ENCODE results near the gene NOD1. TPM values are rescaled to one million over a fixed set of nuclear protein-coding genes. Genes with fewer than 3 reads are reported as not detected.
"Not testable (repeated sequence)": the region's sequence is repeated elsewhere in the genome, so short reads cannot be mapped to it uniquely, and the experiment has no call there.

NOD1 gene
- total RNA-seq, result 10 to 100 TPM; 12.6 to 12.8 TPM

DNA sequence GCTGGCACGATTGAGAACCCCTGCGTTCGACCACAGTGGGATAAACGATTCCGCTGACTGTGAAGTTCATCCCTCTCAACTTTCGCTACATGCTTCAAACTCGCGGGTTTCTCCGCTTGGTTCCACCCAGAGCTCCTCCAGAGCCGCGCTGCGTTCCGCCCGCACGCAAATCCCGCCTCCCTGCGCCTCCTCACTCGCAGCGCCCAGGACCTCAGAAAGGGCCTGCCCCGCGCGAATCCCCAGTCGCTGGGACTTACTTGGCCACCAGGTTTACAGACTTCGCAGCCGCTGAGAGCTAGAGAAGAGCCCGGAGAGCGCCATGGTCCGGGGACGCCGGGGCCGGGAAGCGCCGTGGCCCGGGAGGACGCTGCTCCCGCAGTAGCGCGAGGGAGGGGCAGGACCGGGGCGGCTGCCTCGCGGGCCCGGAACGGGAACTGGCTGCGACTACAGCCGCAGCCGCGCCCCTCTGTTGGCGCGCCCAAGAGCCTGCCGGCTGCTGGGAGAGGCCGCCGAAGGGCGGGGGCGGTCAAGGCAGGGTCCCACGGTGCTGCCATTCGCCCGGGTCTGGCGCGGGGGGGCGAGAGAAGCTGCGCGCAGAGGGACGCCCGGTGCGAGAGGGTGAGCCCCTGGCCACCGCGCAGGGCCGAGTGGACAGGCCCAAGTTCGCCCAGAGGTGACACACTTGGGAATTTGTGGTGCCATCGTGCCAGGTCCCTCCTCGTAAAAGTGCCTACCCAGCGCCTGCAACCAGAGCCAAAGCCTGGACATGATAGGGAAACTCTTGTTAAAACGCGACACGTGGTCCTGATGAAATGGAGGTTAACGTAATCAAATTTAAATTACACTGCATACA, at the start of gene NOD1:
TSS of gene NOD1 (minus strand) at position 436 of the 853 bp plus-strand sequence. CDS start 21,863 bp downstream, outside the sequence.
- peak within 1 kb of the TSS; percentile 91 for H3K4me3 Mint-ChIP-seq
- DNase-seq, result peak; percentile 83
- H3K9me3 Mint-ChIP-seq, result no peaks in the 10 kb centered on the region
- no peaks in the 10 kb centered on the region for H3K27me3 Mint-ChIP-seq
- H3K36me3 Mint-ChIP-seq, result peaks cover 14% of the 10 kb centered on the region
- peaks cover 46% of the 10 kb centered on the region for H3K4me1 Mint-ChIP-seq
- H3K27ac Mint-ChIP-seq, result peak within 1 kb of the TSS; percentile 90

- H3K36me3 Mint-ChIP-seq, H3K9me3 Mint-ChIP-seq, H3K4me1 Mint-ChIP-seq: not testable (repeated sequence)
These were observed 48.7 kb upstream of the NOD1 start for GRCh38 chr7:30527297-30527696.

DNA sequence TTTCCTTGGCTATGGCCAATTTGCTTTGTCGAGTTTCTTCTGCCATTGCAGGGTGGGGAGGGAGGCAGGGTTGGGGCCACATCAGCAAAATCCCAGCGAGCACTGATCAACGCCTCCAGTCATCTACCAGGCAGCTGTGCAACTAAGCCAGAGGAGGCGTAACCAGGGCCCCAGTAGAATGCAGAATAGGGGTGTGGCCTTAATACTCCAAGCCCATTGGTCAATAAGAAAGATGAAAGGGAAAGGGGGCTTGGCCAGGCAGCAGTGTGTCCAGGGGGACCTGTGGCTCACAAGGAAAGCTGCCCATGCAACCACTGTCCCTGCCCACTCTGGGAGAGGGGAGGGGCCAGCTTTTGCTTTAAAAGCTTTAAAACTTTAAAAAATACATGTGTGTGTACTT, 47.6 kb upstream of the NOD1 start:
- DNase-seq, result no peak
- H3K9me3 Mint-ChIP-seq, result no peaks in the 10 kb centered on the region
- H3K27me3 Mint-ChIP-seq, result no peaks in the 10 kb centered on the region
- H3K36me3 Mint-ChIP-seq, result peaks cover 2% of the 10 kb centered on the region
- no peak overlapping the region for H3K4me3 Mint-ChIP-seq
- no peak overlapping the region for H3K27ac Mint-ChIP-seq
- no peaks in the 10 kb centered on the region for H3K4me1 Mint-ChIP-seq

More at GRCh38 chr7:30527297-30527696, 48.7 kb upstream of the NOD1 start:
- DNase-seq, H3K27me3 Mint-ChIP-seq, H3K4me3 Mint-ChIP-seq, H3K27ac Mint-ChIP-seq: not testable (repeated sequence)

GRCh38 chr7:30525429-30525828, 46.8 kb upstream of the NOD1 start:
- no peak overlapping the region for H3K27ac Mint-ChIP-seq
- peaks cover 2% of the 10 kb centered on the region for H3K4me1 Mint-ChIP-seq
- H3K4me3 Mint-ChIP-seq, result no peak overlapping the region
- DNase-seq, result no peak
- peaks cover 2% of the 10 kb centered on the region for H3K36me3 Mint-ChIP-seq
- no peaks in the 10 kb centered on the region for H3K9me3 Mint-ChIP-seq
- no peaks in the 10 kb centered on the region for H3K27me3 Mint-ChIP-seq

DNA sequence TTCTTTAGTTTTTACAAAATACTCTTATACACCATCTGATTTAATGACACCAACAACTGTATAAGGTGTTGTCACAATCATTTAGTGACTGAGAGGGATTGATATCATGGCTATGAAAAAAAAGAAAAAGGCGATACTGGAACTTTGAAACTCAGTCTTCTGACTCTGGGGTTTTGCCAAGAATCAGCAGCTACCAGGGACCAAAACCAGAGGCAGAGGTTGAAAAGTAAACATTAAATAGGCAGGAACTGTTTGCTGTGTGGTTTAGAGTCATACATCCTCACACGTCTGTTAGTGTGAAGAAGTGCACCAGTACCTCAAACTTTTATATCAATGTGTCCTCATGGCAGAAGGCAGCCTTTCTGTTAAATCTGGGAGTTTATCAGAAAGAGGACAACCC, 46.0 kb upstream of the NOD1 start:
- no peak overlapping the region for H3K4me3 Mint-ChIP-seq
- H3K36me3 Mint-ChIP-seq, result peaks cover 2% of the 10 kb centered on the region
- DNase-seq, result no peak
- no peak overlapping the region for H3K27ac Mint-ChIP-seq
- H3K9me3 Mint-ChIP-seq, result no peaks in the 10 kb centered on the region
- H3K4me1 Mint-ChIP-seq, result peaks cover 2% of the 10 kb centered on the region
- H3K27me3 Mint-ChIP-seq, result no peaks in the 10 kb centered on the region

DNA sequence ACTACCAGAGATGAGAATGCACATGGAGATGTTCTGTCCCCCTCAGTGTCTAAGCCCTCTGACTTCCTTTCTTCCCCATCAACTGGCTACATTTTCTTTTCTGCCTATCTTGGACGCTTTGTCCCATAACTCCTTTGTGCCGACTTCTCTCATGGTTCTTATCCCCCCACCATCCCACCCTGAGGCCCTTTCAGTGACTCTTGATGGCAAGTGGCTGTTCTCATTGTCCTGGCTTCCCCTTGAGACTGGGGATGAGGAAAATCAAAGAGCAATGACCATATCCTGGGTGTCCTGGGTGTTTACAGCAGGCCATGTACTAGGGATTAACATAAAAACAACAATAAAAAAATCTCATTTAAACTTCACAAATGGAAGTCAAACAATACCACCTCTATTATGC, 44.9 kb upstream of the NOD1 start:
- Mint-ChIP-seq H3K4me1 (peaks cover 2% of the 10 kb centered on the region), H3K36me3 (peaks cover 2% of the 10 kb centered on the region), H3K27me3 (no peaks in the 10 kb centered on the region), H3K9me3 (no peaks in the 10 kb centered on the region), H3K4me3 (no peak overlapping the region), H3K27ac (no peak overlapping the region)
- no peak for DNase-seq

DNA sequence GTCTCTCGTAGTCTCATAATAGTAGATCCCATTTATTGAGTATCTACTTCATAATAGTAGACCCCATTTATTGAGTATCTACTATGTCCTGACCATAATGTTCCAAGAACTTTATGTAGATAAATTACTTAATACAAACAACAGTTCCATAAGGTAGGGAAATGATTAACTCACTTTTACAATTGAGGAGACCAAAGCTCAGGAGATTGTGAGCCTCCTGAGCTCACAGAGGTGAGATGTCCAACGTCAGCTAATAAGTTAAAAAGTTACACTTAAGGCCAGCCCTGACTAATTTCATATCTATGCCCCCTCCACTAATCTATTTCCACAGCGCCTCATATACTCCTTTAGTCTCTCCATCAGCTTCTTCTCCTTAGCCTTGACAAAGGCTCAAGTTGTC, 43.6 kb upstream of the NOD1 start:
- peaks cover 2% of the 10 kb centered on the region for H3K36me3 Mint-ChIP-seq
- H3K4me1 Mint-ChIP-seq, result peaks cover 2% of the 10 kb centered on the region

DNA sequence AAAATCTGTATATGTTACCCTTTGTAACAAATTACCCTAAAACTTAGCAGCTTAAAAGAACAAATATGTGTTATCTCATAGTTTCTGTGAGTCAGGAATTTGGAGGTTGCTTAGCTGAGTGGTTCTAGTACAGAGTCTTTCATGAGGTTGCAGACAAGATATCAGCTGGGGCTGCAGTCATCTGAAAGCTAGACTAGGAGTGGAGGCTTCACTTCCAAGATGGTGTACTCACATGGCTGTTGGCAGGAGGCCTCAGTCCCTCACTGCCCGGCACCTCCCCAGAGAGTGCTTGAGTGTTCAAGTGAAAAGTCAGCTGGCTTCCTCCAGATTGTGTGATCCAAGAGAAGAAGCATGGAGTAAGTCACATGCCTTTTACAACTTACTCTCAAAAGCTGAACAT, 42.9 kb upstream of the NOD1 start:
- DNase-seq, result no peak
- Mint-ChIP-seq H3K9me3 (no peaks in the 10 kb centered on the region), H3K4me1 (peaks cover 2% of the 10 kb centered on the region), H3K27ac (no peak overlapping the region), H3K36me3 (peaks cover 2% of the 10 kb centered on the region), H3K4me3 (no peak overlapping the region), H3K27me3 (no peaks in the 10 kb centered on the region)

More for the DNA sequence above, 43.6 kb upstream of the NOD1 start:
- Mint-ChIP-seq H3K27me3 (no peaks in the 10 kb centered on the region), H3K4me3 (no peak overlapping the region), H3K27ac (no peak overlapping the region), H3K9me3 (no peaks in the 10 kb centered on the region)
- no peak for DNase-seq

DNA sequence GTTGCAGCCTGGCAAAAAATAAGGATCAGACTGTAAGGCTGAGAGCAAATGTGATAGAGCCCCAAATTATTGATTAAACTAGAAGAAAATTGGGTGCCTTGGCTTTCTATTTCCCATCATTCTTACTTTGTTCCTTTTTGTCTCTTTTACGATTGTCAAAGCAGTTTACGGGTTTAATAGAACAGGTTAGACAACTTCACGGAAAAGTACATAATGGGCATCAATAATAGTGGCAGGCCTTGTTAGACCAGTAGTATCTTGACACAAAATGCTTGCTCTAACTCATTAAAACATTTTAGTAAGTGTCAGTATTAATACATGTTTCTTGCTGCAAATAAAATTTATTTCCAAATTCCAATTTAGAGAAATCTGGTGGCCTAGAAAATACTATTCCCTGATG, 40.5 kb upstream of the NOD1 start:
- Mint-ChIP-seq H3K4me3 (no peak overlapping the region), H3K9me3 (no peaks in the 10 kb centered on the region), H3K27ac (no peak overlapping the region), H3K4me1 (peaks cover 2% of the 10 kb centered on the region), H3K36me3 (no peaks in the 10 kb centered on the region), H3K27me3 (no peaks in the 10 kb centered on the region)
- DNase-seq, result no peak

DNA sequence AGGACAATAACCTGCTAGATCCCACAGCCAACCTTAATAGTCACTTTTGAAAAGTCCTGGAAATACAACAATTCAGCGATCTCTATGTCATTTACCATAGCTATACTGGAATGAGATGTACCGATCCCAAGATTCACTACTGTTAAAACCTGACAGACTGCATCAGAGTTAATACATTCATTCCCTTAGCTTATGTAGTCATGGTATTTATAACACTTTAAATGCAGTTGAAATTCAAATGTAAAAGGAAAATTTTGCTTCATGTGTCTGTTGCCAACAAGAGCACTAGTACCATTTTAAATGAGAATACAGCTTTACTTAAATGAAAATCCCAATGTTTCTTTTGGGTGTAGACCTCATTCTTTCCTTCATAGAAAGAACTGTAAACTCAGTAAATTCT, 37.2 kb upstream of the NOD1 start:
- Mint-ChIP-seq H3K36me3 (no peaks in the 10 kb centered on the region), H3K4me1 (peaks cover 2% of the 10 kb centered on the region), H3K9me3 (no peaks in the 10 kb centered on the region), H3K27me3 (no peaks in the 10 kb centered on the region), H3K27ac (no peak overlapping the region), H3K4me3 (no peak overlapping the region)
- DNase-seq, result no peak

DNA sequence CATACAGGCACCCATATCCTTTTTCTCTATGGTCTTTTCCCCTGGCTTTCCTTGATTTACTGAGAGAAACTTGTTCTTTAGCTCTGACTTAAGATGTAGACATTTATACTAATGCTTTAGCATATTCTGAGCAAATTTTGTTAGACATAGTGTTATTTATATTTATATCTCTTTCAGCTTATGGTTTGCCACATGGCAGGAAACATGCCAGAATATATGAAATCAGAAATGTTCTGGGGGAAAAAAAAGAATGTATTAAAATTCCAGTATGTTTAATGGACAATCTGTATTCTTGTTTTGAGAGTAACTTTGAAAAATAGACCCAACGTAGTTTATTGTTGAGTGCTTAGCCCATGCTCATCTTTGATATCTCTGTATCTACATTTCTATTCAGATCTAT, 36.2 kb upstream of the NOD1 start:
- no peaks in the 10 kb centered on the region for H3K9me3 Mint-ChIP-seq
- H3K27ac Mint-ChIP-seq, result no peak overlapping the region
- DNase-seq, result no peak
- no peaks in the 10 kb centered on the region for H3K36me3 Mint-ChIP-seq
- no peaks in the 10 kb centered on the region for H3K4me1 Mint-ChIP-seq
- no peak overlapping the region for H3K4me3 Mint-ChIP-seq
- H3K27me3 Mint-ChIP-seq, result no peaks in the 10 kb centered on the region

DNA sequence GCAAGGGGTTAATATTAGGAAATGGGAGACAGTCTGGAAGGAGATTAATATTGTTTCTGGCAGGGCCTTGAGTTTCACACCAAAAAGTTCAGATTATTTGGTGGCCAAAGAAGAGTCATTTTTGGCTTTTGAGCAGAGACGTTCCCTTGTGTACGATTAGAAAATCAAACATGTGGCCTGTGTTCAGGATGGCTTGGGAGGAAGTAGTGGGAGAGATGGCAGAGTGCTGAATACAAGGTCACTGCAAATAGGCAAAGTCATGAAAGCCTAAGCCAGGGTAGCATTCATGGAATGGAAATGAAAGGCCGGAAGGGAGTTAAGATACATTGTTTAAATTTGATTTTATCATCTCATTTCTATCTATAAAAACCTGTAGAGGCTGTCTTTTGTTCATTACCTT, 35.6 kb upstream of the NOD1 start:
- Mint-ChIP-seq H3K4me3 (no peak overlapping the region), H3K27ac (no peak overlapping the region), H3K27me3 (no peaks in the 10 kb centered on the region), H3K9me3 (no peaks in the 10 kb centered on the region), H3K4me1 (no peaks in the 10 kb centered on the region), H3K36me3 (no peaks in the 10 kb centered on the region)
- no peak for DNase-seq

GRCh38 chr7:30513762-30514161, 35.2 kb upstream of the NOD1 start:
- no peak overlapping the region for H3K27ac Mint-ChIP-seq
- no peaks in the 10 kb centered on the region for H3K4me1 Mint-ChIP-seq
- no peak for DNase-seq
- no peak overlapping the region for H3K4me3 Mint-ChIP-seq
- no peaks in the 10 kb centered on the region for H3K36me3 Mint-ChIP-seq
- no peaks in the 10 kb centered on the region for H3K9me3 Mint-ChIP-seq
- H3K27me3 Mint-ChIP-seq, result no peaks in the 10 kb centered on the region

GRCh38 chr7:30511973-30512662, 33.5 kb upstream of the NOD1 start:
- no peaks in the 10 kb centered on the region for H3K9me3 Mint-ChIP-seq
- no peaks in the 10 kb centered on the region for H3K4me1 Mint-ChIP-seq
- no peaks in the 10 kb centered on the region for H3K27me3 Mint-ChIP-seq
- DNase-seq, result no peak
- H3K36me3 Mint-ChIP-seq, result peaks cover 2% of the 10 kb centered on the region
- H3K27ac Mint-ChIP-seq, result no peak overlapping the region
- H3K4me3 Mint-ChIP-seq, result no peak overlapping the region

GRCh38 chr7:30511494-30511893, 32.9 kb upstream of the NOD1 start:
- Mint-ChIP-seq H3K27me3 (no peaks in the 10 kb centered on the region), H3K27ac (no peak overlapping the region), H3K4me3 (no peak overlapping the region), H3K9me3 (no peaks in the 10 kb centered on the region), H3K36me3 (peaks cover 4% of the 10 kb centered on the region), H3K4me1 (no peaks in the 10 kb centered on the region)
- no peak for DNase-seq

Data from activated naive CD8-positive, alpha-beta T cell treated with anti-CD3 and anti-CD28 coated beads for 36 hours (primary cell).